Parathyroid adenoma (tissue), 2 donors: Measurements from ENCODE around the gene TSC22D1.

Experiments used
- H2AFZ ChIP-seq: fragments of 300-600 bp; sonication (generic); one replicate; pipeline ENCODE4 v1.7.0; 2017; ENCODE audit warnings: antibody characterized with exemption, mild to moderate bottlenecking
- H3K27ac ChIP-seq: fragments of 300-600 bp; sonication (generic); one replicate; pipeline ENCODE4 v1.7.0; 2017
- H3K27me3 ChIP-seq: fragments of 300-600 bp; sonication (generic); one replicate; pipeline ENCODE4 v1.7.0; 2017; ENCODE audit warnings: low read length; ENCODE audit not compliant: control insufficient read depth, insufficient read depth
- H3K36me3 ChIP-seq: fragments of 300-600 bp; sonication (generic); one replicate; pipeline ENCODE4 v1.7.0; 2017; ENCODE audit warnings: low read length; ENCODE audit not compliant: control insufficient read depth, insufficient read depth
- H3K4me1 ChIP-seq: fragments of 300-600 bp; sonication (generic); one replicate; pipeline ENCODE4 v1.7.0; 2017; ENCODE audit warnings: control low read depth
- H3K4me2 ChIP-seq: fragments of 300-600 bp; sonication (generic); one replicate; pipeline ENCODE4 v1.7.0; 2017; ENCODE audit warnings: low read length
- H3K4me3 ChIP-seq: fragments of 300-600 bp; sonication (generic); one replicate; pipeline ENCODE4 v1.7.0; 2017; ENCODE audit warnings: low read depth, low read length
- H3K79me2 ChIP-seq: fragments of 300-600 bp; sonication (generic); one replicate; pipeline ENCODE4 v1.7.0; 2017; ENCODE audit warnings: control low read depth
- H3K9ac ChIP-seq: fragments of 300-600 bp; sonication (generic); one replicate; pipeline ENCODE4 v1.7.0; 2017; ENCODE audit warnings: mild to moderate bottlenecking
- H3K9me3 ChIP-seq: fragments of 300-600 bp; sonication (generic); one replicate; pipeline ENCODE4 v1.7.0; 2017; ENCODE audit warnings: low read length; ENCODE audit not compliant: control insufficient read depth
- TF ChIP-seq, protein P1 (sequence below): fragments of 300-600 bp; sonication (generic); IDR thresholded peaks from one replicate; pipeline ENCODE4 v1.7.0; 2017; ENCODE audit warnings: antibody characterized with exemption, mild to moderate bottlenecking
- donor health status: primary hyperparathyroidism.

The TSC22D1 gene

GRCh38 chr13:44422755-44423643 lies 153.1 kb downstream of the TSC22D1 start:
- H3K9me3 ChIP-seq: no peaks in the 10 kb centered on the region
- no peak overlapping the region for H3K4me3 ChIP-seq
- no peaks in the 10 kb centered on the region for H3K79me2 ChIP-seq
- TF ChIP-seq, protein P1, sequence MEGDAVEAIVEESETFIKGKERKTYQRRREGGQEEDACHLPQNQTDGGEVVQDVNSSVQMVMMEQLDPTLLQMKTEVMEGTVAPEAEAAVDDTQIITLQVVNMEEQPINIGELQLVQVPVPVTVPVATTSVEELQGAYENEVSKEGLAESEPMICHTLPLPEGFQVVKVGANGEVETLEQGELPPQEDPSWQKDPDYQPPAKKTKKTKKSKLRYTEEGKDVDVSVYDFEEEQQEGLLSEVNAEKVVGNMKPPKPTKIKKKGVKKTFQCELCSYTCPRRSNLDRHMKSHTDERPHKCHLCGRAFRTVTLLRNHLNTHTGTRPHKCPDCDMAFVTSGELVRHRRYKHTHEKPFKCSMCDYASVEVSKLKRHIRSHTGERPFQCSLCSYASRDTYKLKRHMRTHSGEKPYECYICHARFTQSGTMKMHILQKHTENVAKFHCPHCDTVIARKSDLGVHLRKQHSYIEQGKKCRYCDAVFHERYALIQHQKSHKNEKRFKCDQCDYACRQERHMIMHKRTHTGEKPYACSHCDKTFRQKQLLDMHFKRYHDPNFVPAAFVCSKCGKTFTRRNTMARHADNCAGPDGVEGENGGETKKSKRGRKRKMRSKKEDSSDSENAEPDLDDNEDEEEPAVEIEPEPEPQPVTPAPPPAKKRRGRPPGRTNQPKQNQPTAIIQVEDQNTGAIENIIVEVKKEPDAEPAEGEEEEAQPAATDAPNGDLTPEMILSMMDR: no peak
- no peaks in the 10 kb centered on the region for H3K36me3 ChIP-seq
- no peak overlapping the region for H2AFZ ChIP-seq
- H3K9ac ChIP-seq: no peak overlapping the region
- no peaks in the 10 kb centered on the region for H3K27me3 ChIP-seq
- H3K4me2 ChIP-seq: no peak overlapping the region
- H3K4me1 ChIP-seq: no peaks in the 10 kb centered on the region
- H3K27ac ChIP-seq: no peak overlapping the region

DNA sequence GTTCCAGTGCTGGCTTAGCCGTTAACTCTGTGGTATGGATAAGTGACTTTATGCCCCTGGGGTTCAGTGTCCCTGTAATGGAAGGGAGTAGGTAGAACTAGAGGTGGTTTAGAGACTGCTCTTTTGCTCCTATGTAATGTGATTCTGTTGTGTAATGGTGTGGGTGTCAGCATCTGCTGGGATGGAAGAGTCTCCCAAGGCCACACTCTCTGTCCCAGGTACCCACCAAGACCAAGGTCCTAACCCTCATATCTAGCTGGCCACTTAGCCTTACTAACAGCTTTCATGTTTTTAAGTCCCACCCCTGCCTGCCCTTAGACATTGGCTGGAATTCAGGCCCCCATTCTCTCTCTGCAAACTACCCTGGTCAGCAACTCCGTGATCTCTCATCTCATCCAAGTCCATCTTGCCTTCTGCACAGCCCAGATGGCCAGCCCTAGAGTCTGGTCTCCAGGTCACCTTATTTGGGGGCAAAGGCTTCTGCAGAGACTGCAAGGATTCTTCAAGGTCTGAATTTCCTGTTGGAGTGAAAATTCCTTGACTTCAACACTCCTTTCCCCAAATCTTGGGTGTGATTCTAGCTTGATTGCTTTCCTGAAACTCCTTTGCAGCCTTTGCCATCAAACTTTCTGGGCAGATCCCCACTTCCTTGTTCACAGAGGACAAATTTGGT lies 154.1 kb downstream of the TSC22D1 start:
- Histone ChIP-seq H3K27ac (no peak overlapping the region), H3K4me3 (no peak overlapping the region), H3K9ac (no peak overlapping the region), H3K4me1 (no peaks in the 10 kb centered on the region), H3K79me2 (no peaks in the 10 kb centered on the region), H3K27me3 (no peaks in the 10 kb centered on the region), H3K9me3 (no peaks in the 10 kb centered on the region), H3K36me3 (no peaks in the 10 kb centered on the region), H2AFZ (no peak overlapping the region), H3K4me2 (no peak overlapping the region)
- TF ChIP-seq, protein P1: no peak

DNA sequence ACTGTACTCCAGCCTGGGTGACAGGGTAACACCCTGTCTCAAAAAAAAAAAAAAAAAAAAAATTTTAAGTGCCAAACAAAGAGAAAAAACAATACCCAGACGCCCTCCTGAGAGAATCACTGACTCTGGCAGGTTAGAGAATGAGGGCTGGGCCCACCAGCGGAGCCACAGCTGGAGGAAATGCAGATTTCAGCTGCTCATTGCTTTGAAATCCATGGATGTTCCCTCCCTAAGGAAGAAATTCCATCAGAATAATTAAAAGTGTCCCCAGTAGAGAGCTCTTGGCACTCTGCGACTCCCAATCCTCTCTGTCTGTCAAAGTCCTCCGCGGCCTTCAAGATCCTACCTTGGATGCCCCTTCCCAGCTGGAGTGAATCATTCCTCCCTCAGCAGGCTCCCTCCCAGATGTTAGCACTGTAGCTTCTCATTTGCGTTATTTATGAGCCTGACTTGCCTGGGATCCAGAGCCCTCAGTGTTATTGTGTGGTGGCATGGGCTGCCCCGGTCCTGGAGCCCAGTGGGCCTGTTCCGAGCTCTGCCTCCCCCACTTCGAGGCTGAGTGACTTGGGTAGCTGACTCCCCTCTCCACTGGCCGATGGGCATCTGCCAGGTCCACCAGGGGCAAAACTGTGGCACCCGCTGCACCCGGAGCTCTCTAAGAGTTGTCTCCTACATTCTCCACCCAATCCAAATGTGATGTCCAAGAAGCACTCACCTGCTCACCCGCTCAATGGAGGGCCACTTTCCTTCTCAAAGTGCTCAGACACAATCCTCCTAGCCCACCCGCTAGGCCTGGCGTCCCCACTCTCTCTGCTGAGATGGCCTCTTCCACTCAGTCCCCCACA lies 155.5 kb downstream of the TSC22D1 start:
- Histone ChIP-seq H3K27ac (no peak overlapping the region), H2AFZ (no peak overlapping the region), H3K36me3 (no peaks in the 10 kb centered on the region), H3K4me2 (no peak overlapping the region), H3K9ac (no peak overlapping the region), H3K4me3 (no peak overlapping the region), H3K4me1 (no peaks in the 10 kb centered on the region), H3K9me3 (no peaks in the 10 kb centered on the region), H3K79me2 (no peaks in the 10 kb centered on the region), H3K27me3 (no peaks in the 10 kb centered on the region)
- TF ChIP-seq, protein P1: no peak

GRCh38 chr13:44417876-44418275 lies 158.3 kb downstream of the TSC22D1 start:
- Histone ChIP-seq H3K27ac (no peak overlapping the region), H2AFZ (no peak overlapping the region), H3K9ac (no peak overlapping the region), H3K36me3 (no peaks in the 10 kb centered on the region), H3K4me2 (no peak overlapping the region), H3K27me3 (no peaks in the 10 kb centered on the region), H3K4me3 (no peak overlapping the region), H3K4me1 (no peaks in the 10 kb centered on the region), H3K79me2 (no peaks in the 10 kb centered on the region), H3K9me3 (no peaks in the 10 kb centered on the region)
- TF ChIP-seq, protein P1: no peak
